DMS153 treated with DMSO at 0.1 percent for 48 hours (cell line): ENCODE results near the gene TMEM258.

Experiments used
- DNase-seq: peaks from one replicate; lab custom pipeline; 2025; ENCODE audit not compliant: unreplicated experiment; lab: John Stamatoyannopoulos, UW

TMEM258 gene

GRCh38 chr11:61777234-61778090, 14.9 kb downstream of the TMEM258 start:
- no peak for DNase-seq

- DNase-seq: no peak
Measured at GRCh38 chr11:61776561-61777075, 15.8 kb downstream of the TMEM258 start.

DNA sequence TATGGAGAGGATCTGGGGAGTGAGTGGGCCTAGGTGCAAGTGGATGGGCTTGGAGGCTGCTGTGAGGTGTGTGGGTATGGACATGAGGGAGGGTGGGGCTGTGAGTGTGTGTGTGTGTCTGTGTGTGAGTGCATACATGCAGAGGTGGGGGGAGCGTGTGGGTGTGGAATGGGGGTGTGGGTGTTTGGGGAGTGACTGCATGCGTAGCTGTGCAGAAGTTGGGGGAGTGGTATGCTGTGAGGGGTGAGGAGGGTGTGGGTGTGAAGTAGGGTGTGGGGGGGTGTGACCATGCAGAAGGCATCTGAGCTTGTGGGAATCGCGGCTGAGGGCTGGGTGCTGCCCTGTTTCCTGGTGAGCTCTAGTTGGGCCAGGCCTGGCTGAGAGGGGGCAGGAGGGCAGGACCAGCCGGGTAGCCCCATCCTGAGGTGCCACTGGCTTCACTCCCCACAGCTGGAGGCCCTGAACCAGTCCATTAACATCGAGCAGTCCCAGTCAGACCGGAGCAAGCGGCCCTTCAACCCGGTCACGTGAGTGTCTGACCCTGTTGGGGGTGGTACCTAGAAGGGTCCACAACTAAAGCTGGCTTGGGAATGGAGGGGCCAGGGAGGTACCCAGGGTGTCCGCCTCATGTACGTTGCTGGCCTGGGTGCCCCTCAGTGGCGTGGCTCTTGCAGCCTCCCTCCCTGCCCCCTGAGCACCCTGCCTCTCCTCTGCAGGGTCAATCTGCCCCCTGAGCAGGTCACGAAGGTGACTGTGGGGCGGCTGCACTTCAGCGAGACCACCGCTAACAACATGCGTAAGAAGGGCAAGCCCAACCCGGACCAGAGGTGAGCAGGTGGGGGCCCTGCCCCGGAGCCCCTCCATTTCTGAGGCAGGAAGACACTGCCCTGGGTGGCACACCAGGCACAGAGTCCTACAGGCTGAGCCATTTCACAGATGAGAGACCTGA, 16.5 kb downstream of the TMEM258 start:
- no peak for DNase-seq

GRCh38 chr11:61775106-61775505, 17.3 kb downstream of the TMEM258 start:
- DNase-seq: no peak

DNA sequence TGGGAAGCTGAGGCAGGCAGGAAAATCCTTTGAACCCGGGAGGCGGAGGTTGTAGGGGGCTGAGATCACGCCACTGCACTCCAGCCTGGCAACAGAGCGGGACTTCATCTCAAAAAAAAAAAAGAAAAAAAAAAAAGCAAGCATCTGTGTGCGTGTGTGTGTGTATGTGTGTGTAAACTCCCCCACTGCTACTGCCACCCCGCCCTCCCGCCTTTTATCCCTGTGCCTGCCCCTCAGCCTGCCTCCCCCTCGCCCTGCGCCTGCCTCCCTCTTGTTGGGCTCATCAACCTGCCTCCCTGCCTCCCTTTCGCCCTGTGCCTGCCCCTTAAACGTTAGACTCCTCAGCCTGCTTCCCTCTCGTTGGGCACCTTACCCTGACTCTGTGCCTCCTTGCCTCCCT, 18.0 kb downstream of the TMEM258 start:
- no peak for DNase-seq

DNA sequence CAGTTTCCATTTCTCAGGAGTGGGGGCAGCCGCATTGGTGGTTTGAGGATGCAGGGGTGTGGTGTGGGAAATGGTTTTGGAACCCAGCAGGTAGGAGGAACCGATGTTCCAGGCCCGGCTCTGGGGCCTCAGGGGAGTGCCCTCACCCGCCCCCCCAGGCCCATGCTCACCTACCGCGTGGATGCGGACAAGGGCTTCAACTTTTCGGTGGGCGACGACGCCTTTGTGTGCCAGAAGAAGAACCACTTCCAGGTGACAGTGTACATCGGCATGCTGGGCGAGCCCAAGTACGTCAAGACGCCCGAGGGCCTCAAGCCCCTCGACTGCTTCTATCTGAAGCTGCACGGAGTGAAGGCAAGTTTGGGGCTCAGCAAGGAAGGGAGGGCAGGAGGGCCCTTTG, 18.6 kb downstream of the TMEM258 start:
- no peak for DNase-seq

DNA sequence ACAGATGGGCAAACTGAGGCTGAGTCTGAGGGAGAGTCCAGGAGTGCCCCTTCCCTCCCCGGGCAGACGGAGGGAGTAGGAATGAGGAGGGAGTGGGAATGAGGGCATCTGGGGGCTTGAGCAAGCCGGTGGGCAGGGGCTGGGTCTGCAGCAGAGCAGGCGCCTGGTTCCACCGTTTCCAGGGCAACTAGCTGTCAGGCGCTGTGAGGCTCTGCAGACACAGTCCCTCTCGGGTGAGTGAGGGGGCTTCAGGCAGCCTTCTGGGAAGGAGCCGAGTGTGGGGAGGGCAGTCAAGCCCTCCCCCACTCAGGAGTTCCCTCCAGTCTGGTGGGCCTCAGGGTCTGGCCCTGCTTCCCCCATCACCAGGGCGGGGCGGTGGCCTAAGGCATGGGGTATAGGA, 19.0 kb downstream of the TMEM258 start:
- no peak for DNase-seq

DNA sequence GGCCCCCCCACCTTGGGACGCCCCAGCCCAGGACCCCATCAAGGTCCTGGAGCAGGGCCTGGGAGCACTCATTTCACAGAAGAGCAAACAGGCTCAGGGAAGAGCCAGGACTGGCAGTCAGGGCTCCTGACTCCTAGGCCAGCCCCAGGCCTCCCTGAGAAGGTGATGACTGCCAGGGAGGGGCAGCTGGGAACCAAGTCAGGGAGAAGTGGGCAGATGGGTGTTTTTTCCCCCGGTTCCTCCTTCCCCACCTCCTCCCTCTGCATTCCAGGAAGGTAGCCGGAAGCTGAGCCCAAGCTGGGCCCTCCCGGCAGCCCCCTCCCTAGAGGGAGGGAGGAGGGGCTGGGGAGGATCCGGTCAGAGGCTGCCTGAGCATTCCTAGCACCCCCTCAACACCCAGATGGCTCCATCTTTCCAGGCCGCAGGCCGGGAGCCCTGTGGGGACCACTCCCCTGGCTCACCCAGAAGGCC, 20.4 kb downstream of the TMEM258 start:
- no peak for DNase-seq

DNA sequence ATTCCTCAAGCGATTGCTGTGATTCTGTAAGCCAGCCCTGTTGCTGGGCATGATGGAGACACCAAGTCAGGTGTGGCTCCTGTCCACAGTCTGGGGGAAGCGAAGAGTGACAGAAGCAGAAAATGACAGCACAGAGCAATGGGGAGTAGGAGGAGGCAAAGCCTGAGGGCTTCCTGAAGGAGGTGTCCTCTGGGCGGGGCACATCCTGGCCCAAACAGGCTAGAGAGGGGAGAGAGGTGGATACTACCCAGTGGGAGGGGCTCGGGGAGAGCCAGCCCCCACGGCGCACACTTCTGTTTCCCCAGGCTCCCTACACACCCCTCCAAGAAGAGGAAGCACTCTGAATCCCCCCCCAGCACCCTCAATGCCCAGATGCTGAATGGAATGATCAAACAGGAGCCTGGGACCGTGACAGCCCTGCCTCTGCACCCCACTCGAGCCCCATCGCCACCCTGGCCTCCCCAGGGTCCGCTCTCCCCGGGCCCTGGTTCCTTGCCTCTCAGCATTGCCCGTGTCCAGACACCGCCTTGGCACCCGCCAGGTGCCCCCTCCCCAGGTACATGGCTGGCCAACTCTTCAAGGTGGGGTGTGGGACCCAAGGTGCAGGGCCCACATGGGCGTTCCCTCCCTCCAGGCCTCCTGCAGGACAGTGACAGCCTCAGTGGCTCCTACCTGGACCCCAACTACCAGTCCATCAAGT, 21.1 kb downstream of the TMEM258 start:
- no peak for DNase-seq

DNA sequence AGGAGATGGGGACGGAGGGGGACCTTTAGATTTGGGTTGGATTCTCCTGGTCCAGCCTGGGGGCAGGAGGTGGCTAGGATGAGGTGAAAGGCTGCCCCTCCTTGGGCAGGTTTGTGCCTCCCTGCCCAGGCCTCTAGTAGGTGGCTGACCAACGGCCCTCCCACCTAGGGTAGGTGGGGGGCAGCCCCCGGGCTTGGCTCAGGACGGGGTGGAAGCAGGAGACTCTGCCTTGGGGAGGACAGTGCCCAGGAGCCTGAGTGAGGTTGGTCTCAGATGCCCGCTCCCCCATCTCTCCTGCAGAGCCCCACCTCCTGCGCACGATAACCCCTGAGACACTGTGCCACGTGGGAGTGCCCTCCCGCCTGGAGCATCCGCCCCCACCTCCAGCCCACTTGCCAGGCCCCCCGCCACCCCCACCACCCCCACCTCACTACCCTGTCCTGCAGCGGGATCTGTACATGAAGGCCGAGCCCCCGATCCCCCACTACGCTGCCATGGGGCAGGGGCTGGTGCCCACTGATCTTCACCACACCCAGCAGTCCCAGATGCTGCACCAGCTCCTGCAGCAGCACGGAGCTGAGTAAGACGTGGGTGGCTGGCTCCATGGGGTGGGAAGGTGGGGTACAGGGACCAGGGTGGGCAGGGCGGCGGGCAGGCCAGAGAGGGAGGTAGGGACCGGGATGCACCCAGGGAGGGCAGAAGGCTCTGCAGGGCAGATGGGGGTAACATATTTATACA, 22.3 kb downstream of the TMEM258 start:
- DNase-seq: no peak

DNA sequence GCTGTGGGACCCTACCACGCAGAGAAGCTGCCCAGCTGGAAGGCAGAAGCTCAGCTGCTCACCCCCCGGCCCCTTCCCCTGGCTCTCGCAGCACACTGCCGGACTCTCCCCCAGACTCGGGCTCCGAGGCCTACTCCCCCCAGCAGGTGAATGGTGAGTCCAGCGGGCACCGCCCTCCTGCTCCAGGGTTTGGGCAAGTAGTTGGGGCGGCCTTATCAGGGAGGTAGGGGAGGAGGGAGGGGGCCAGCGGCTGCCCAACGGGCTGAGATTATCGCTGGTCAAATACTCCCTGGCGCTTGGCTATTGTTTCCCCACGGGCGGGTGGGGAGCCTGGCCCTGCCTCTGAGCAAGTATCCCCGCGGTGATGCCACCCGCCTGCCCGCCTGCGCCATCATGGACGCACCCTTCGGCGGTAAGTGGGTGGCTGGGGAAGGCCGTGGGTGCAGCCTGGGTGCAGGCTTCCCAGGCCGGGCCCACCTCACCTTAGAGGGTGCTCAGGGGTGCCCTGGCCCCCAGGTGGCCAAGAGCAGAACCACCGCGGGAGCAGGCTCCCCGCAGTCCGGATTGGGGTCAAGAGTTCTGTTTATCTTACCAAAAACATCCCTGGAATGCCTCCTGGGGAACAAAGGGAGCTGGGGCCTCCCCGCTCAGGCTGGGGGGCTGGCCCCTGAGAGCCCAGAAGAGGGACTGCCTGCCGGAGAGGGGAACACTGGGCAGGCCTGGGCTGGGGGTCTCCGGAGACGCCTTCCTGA, 23.1 kb downstream of the TMEM258 start:
- DNase-seq: no peak

GRCh38 chr11:61768376-61769076, 23.9 kb downstream of the TMEM258 start:
- DNase-seq: no peak

GRCh38 chr11:61766353-61766841, 26.0 kb downstream of the TMEM258 start:
- no peak for DNase-seq

- DNase-seq: no peak
Measured at GRCh38 chr11:61765550-61766253, 26.7 kb downstream of the TMEM258 start.

- no peak for DNase-seq
Measured at GRCh38 chr11:61764606-61765260, 27.7 kb downstream of the TMEM258 start.

DNA sequence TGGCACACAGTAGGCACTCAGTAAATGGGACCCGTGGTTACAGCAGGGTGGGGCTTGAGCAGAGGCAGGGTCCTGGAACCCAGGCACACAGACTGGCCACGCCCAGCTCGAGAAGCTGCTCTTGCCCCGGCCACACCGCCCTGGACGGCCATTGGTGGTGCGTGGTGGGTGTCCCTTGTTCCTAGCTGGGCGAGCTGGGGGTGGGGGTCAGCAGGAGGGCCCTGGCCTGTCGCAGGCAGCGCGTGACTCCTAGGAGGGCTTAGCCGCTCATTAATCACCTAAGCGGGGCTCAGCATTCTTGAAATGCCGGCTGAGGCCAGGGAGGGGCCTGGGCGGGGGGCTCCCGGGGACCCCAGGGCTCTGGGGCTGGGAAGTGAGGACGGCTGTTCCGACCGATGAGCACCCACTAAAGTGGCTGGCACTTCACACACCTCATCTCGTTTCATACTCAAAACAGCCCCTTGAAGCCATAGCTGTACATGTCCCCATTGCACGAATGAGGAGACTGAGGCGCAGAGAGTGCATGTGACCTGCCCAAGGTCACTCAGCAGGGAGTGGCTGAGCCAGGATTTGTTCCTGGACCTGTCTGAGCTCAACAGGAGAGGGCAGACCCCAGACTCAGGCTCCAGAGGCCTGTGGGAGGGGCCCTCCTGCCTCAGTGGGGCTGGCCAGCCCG, 28.3 kb downstream of the TMEM258 start:
- no peak for DNase-seq

DNA sequence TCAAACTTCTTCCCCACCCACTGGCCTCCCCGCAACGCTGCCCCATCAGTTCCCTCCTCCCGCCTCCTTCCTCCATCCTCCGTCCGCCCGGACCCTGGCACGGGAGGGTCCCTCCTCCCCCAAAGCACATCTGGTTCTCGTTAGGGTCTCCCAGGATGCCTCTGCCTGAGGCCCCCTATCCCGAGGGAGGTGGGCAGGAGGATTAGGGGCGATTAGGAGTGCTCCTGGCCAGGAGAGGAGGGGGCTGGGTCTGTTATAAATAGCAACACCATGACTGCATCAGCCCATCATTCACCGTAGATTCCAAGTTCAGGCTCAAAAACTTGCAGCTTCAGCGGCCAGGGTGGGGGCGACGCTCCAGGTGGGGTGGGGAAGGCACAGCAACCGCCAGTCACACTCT, 29.6 kb downstream of the TMEM258 start:
- DNase-seq: no peak
